OCI-LY7 (cell line): Measurements from ENCODE around the gene MARK3. TPM values are rescaled to one million over a fixed set of nuclear protein-coding genes. Genes with fewer than 3 reads are reported as not detected.

Source experiments
- BruUV-seq: library from RNA; stranded (reverse); fragments of 400-500 nt; replicated peaks from 2 replicates; lab custom pipeline; 2021; lab: Mats Ljungman, UMichigan
- CTCF ChIA-PET: fragments of 300-600 bp; sonication (Branson Sonifier 250); formaldehyde crosslinking; loops from one replicate; lab custom pipeline; 2022; ENCODE audit warnings: antibody characterized with exemption; ENCODE audit not compliant: unreplicated experiment; lab: Charles Lee
- POLR2A ChIA-PET: fragments of 300-600 bp; sonication (Branson Sonifier 250); formaldehyde crosslinking; loops from one replicate; lab custom pipeline; 2022; ENCODE audit warnings: antibody characterized with exemption; lab: Charles Lee
- DNase-seq: peaks from one replicate; pipeline ENCODE4 v3.0.0-alpha.2; 2015; ENCODE audit warnings: low spot score
- H2AFZ ChIP-seq: fragments of 200-600 bp; sonication (generic), shearing (Covaris generic); 2 replicates; pipeline ENCODE4 v1.6.1; 2014; ENCODE audit warnings: mild to moderate bottlenecking, antibody characterized with exemption, low read length, moderate library complexity
- H3K27ac ChIP-seq: fragments of 200-600 bp; sonication (generic); 2 replicates; pipeline ENCODE4 v1.5.1; 2014; ENCODE audit warnings: mixed run types, low read depth, mild to moderate bottlenecking, moderate library complexity, low read length, inconsistent platforms; ENCODE audit not compliant: poor library complexity, severe bottlenecking
- H3K36me3 ChIP-seq: fragments of 200-600 bp; sonication (generic); 2 replicates; pipeline ENCODE4 v1.6.1; 2014; ENCODE audit warnings: mild to moderate bottlenecking, antibody characterized with exemption, low read length, moderate library complexity, mixed read lengths; ENCODE audit not compliant: insufficient read depth
- H3K4me1 ChIP-seq: fragments of 200-600 bp; sonication (generic); 2 replicates; pipeline ENCODE4 v1.5.1; 2014; ENCODE audit warnings: mild to moderate bottlenecking, low read length; ENCODE audit not compliant: insufficient read depth, poor library complexity, severe bottlenecking
- H3K4me2 ChIP-seq: fragments of 200-600 bp; sonication (generic); 2 replicates; pipeline ENCODE4 v1.6.1; 2014; ENCODE audit warnings: mild to moderate bottlenecking, low read length
- H3K4me3 ChIP-seq: fragments of 200-600 bp; sonication (generic); 2 replicates; pipeline ENCODE4 v1.5.1; 2014; ENCODE audit warnings: mild to moderate bottlenecking, low read depth, low read length; ENCODE audit not compliant: poor library complexity, severe bottlenecking
- H3K79me2 ChIP-seq: fragments of 200-600 bp; sonication (generic); 2 replicates; pipeline ENCODE4 v1.6.1; 2016; ENCODE audit warnings: low read depth, mild to moderate bottlenecking, low read length, moderate library complexity, mixed read lengths; ENCODE audit not compliant: insufficient read depth
- H3K9me2 ChIP-seq: fragments of 200-600 bp; sonication (generic); 2 replicates; pipeline ENCODE4 v1.6.1; 2016; ENCODE audit warnings: mild to moderate bottlenecking, low read length, mixed read lengths; ENCODE audit not compliant: insufficient read depth
- H3K9me3 ChIP-seq: fragments of 200-600 bp; sonication (generic); 2 replicates; pipeline ENCODE4 v1.6.1; 2014; ENCODE audit warnings: mild to moderate bottlenecking, mixed run types, low read length, mixed read lengths
- H4K20me1 ChIP-seq: fragments of 200-600 bp; sonication (generic); 2 replicates; pipeline ENCODE4 v1.6.1; 2014; ENCODE audit warnings: mild to moderate bottlenecking, antibody characterized with exemption, low read length, moderate library complexity, mixed read lengths; ENCODE audit not compliant: insufficient read depth
- CTCF ChIP-seq: fragments of 200-600 bp; sonication (generic); conservative IDR thresholded peaks from 2 replicates; pipeline ENCODE4 v1.5.1; 2014; ENCODE audit warnings: mild to moderate bottlenecking, antibody characterized with exemption, low read length, moderate library complexity, mixed read lengths
- EZH2phosphoT487 ChIP-seq: fragments of 200-600 bp; sonication (generic); IDR thresholded peaks from 2 replicates; pipeline ENCODE4 v1.6.1; 2018; ENCODE audit warnings: low read depth, borderline replicate concordance, mild to moderate bottlenecking, mixed run types, antibody characterized with exemption, low read length, moderate library complexity, mixed read lengths
- intact Hi-C: fragments of 100-400 bp; cut with micrococcal nuclease; formaldehyde crosslinking; loops from one replicate; pipeline ENCODE4 v1.10.0; 2022; ENCODE audit not compliant: unreplicated experiment
- total RNA-seq, 2 experiments: library from RNA; depleted of rRNA in 1 of 2; stranded (reverse); fragments of >200 nt in 1 of 2; shearing (Covaris generic) in 1 of 2; gene quantifications; 2 replicates each; pipeline ENCODE4 v1.2.3, GENCODE V29; 2014 to 2022

Gene MARK3
- total RNA-seq, 2 experiments from 2014 or later = 70.8 to 83.6 TPM

GRCh38 chr14:103337794-103338193 lies 47.4 kb upstream of the MARK3 start:
- Histone ChIP-seq H4K20me1 (peaks cover 43% of the 10 kb centered on the region), H3K36me3 (peaks cover 81% of the 10 kb centered on the region), H3K79me2 (peaks cover 52% of the 10 kb centered on the region), H3K27ac (no peak overlapping the region), H2AFZ (no peak overlapping the region), H3K4me1 (peaks cover 12% of the 10 kb centered on the region), H3K9me3 (no peaks in the 10 kb centered on the region), H3K4me3 (no peak overlapping the region), H3K4me2 (no peak overlapping the region), H3K9me2 (no peaks in the 10 kb centered on the region)
- BruUV-seq = no TSS peak
- POLR2A ChIA-PET = no interaction called here
- DNase-seq = no peak
- intact Hi-C loops = no loop called here
- CTCF ChIA-PET = no interaction called here
- TF ChIP-seq CTCF = no peak
- no peak for TF ChIP-seq EZH2phosphoT487

- Histone ChIP-seq H4K20me1 (peaks cover 57% of the 10 kb centered on the region), H3K79me2 (peaks cover 42% of the 10 kb centered on the region)
- TF ChIP-seq EZH2phosphoT487 (no peak), CTCF (no peak)
Observed at GRCh38 chr14:103339561-103339960, 45.7 kb upstream of the MARK3 start.

GRCh38 chr14:103340480-103341212 lies 44.6 kb upstream of the MARK3 start:
- intact Hi-C loops = no loop called here
- H3K4me3 ChIP-seq = no peak overlapping the region
- POLR2A ChIA-PET = interaction anchor here (0.7 kb wide), 1 partner anchor 75 kb away, joined by 3 read pairs; no protein-coding TSS in a partner anchor
- no peak for DNase-seq
- H4K20me1 ChIP-seq = peaks cover 54% of the 10 kb centered on the region
- CTCF ChIA-PET = no interaction called here
- TF ChIP-seq CTCF (no peak), EZH2phosphoT487 (no peak)
- no peak overlapping the region for H3K27ac ChIP-seq
- H3K9me3 ChIP-seq = no peaks in the 10 kb centered on the region
- no peak overlapping the region for H3K4me2 ChIP-seq
- no peaks in the 10 kb centered on the region for H3K9me2 ChIP-seq
- no peak overlapping the region for H2AFZ ChIP-seq
- H3K79me2 ChIP-seq = peaks cover 31% of the 10 kb centered on the region
- BruUV-seq = TSS peak; percentile 0
- peaks cover 5% of the 10 kb centered on the region for H3K4me1 ChIP-seq
- H3K36me3 ChIP-seq = peaks cover 98% of the 10 kb centered on the region

More at GRCh38 chr14:103339561-103339960, 45.7 kb upstream of the MARK3 start:
- H3K4me2 ChIP-seq = no peak overlapping the region
- intact Hi-C loops = no loop called here
- no TSS peak for BruUV-seq
- no peak overlapping the region for H3K4me3 ChIP-seq
- no peak for DNase-seq
- ChIA-PET CTCF (no interaction called here), POLR2A (no interaction called here)
- no peaks in the 10 kb centered on the region for H3K9me2 ChIP-seq
- H3K36me3 ChIP-seq = peaks cover 99% of the 10 kb centered on the region
- H3K9me3 ChIP-seq = no peaks in the 10 kb centered on the region
- peaks cover 9% of the 10 kb centered on the region for H3K4me1 ChIP-seq
- no peak overlapping the region for H3K27ac ChIP-seq
- no peak overlapping the region for H2AFZ ChIP-seq
